ENCODE data around the gene CLIC3.

Gene CLIC3

GRCh38 chr9:137000177-137000930, 4.0 kb upstream of the CLIC3 start:
- peak; percentile 89 for DNase-seq (ENCODE audit: low spot score)

- no peak for DNase-seq (ENCODE audit: low spot score)
Measured at GRCh38 chr9:136997830-136998234, 1.5 kb upstream of the CLIC3 start.

DNA sequence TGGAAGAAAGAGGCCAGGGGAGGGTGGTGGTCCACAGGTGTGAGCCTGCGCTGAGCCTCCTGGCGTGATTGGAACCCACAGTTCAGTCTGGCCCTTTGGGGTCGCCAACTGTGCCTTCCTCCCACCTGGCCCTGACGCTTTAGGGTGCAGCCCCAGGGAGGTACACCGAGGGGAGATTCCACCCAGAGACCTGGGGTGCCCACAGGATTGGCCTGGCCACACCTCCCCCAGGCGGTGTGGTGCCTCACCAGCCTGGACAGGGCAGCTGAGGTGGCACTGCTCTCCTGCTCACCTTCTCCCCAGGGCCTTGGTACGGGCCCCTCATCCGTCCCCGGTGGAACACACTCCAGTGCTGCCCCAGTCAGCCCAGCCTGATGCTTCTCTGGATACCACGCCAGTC, 1.0 kb upstream of the CLIC3 start:
- no peak for DNase-seq (ENCODE audit: low spot score)

DNA sequence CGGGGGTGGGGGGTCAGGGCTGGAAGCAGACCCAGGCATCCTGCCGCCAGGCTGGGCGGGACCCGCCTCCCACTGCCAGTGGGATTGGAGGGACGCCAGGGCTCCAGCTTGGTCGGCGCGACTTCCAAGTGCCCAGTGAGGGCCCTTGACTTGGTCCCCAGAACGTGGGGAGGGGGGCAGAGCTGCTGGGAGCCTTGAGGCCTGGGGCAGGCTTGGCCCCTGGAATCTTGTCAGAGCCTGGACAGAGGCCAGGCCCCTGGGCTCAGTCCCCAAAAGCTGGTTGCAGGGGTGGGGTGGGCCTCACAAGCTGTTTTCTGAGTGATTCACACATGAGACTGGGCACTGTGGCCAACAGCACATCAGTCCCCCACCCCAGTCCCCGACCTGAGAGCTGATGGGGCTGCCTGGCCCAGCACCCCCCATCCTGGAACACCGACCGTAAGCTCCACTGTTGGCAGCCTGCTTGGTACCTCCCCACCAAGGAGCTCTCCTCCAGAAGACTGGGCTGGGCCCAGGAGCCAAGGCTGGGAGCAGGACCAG, 526 bp downstream of the CLIC3 start:
- no peak for DNase-seq (ENCODE audit: low spot score)

GRCh38 chr9:136995362-136995761, 1.0 kb downstream of the CLIC3 start:
- DNase-seq (ENCODE audit: low spot score) = no peak

- DNase-seq (ENCODE audit: low spot score) = no peak
Measured at GRCh38 chr9:136994888-136995230, 1.5 kb downstream of the CLIC3 start.

GRCh38 chr9:136994180-136994887, 2.0 kb downstream of the CLIC3 start:
- DNase-seq (ENCODE audit: low spot score) = no peak

- DNase-seq (ENCODE audit: low spot score) = no peak
Measured at GRCh38 chr9:136992819-136993369, 3.5 kb downstream of the CLIC3 start.

GRCh38 chr9:136991993-136992818, 4.2 kb downstream of the CLIC3 start, which contains the start of gene PAXX:
PAXX (plus strand) TSS chr9:136992422; CDS start chr9:136992444, 22 bp downstream.
- peak; percentile 99 for DNase-seq (ENCODE audit: low spot score)

- DNase-seq (ENCODE audit: low spot score) = no peak
Measured at GRCh38 chr9:136990242-136990911, 6.0 kb downstream of the CLIC3 start.

- no peak for DNase-seq (ENCODE audit: low spot score)
Measured at GRCh38 chr9:136988872-136989271, 7.5 kb downstream of the CLIC3 start.

GRCh38 chr9:136985853-136986252, 10.5 kb downstream of the CLIC3 start:
- DNase-seq (ENCODE audit: low spot score) = no peak

DNA sequence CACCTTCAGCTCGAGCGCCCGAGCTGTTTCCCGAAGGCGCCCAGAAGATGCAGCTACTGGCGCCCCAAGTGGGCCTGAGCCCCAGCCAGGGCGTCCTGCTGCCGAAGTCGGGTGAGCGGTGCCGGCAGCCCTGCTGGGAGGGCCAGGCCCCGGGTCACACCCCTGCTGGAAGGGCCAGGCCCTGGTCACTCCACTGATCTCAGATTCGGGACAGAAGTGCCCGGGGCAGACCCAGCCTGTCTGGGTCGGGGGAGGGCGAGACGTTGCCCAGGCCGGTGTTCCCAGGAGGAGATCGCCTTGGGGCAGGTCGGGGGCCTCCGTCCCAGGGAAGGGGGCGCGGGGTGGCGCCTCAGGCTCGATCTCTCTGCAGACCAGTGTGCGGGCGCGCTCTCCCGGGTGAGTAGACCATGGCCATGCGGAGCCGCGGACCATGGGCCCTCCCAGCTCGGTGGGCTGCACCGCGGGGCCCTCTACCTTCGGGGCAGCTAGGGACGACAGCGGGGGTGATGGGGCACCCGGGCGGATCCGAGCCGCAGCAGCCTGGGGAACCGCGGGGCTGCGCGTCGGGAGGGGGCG, 11.3 kb downstream of the CLIC3 start:
- DNase-seq (ENCODE audit: low spot score) = no peak

DNA sequence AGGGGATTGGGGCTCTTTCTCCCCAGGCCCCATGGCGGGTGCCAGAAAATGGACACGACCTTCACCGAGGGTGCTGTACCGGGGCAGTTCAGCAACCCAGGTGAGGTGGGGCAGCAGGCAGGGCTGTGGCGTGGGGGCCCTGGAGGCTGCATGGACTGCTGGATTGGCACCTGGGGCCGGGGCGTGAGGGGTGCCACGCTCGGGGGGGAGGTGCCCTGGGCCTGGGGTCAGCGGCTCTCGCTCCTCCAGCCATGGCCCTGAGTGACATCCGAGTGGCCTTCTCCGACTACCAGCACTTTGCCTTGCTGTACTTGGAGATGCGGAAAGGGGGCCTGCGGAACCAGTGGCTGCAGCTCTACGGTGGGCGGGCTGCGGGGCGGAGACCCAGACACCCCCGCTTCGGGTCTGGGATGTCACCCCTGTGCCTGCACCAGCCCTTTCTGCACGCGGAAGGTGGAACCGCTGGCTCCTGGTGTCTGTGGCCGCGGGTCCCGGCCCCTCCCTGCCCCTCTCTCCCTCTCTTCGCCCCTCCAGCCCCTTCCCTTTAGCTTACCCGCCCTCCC, 11.8 kb downstream of the CLIC3 start:
- no peak for DNase-seq (ENCODE audit: low spot score)

- no peak for DNase-seq (ENCODE audit: low spot score)
Measured at GRCh38 chr9:136983656-136984314, 12.6 kb downstream of the CLIC3 start.

DNA sequence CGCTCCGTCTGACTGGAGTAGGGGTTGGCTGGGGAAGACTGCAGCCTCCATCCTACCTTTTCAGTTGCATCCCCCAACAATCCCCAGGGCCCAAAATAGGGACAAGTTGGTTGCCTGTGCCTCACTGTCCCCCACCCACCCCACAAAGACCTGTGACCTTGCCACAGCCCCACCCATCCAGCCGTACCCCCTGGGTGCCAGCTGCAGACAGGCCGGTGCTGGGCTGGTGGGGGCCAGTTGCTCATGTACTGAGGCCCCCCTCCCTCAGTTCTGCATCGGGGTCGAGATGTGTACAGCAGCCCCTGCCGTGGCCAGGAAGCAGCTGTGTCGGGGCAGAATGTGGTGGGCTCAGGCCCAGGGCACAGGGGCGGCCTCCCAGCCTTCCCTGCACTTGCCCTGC, 13.2 kb downstream of the CLIC3 start:
- DNase-seq (ENCODE audit: low spot score) = no peak

GRCh38 chr9:136982232-136983051, 13.9 kb downstream of the CLIC3 start, which contains the start of gene LCNL1:
LCNL1 (plus strand) TSS chr9:136982993; CDS start chr9:136983587, 594 bp downstream.
- DNase-seq (ENCODE audit: low spot score) = no peak

GRCh38 chr9:136981588-136982231, 14.7 kb downstream of the CLIC3 start:
- DNase-seq (ENCODE audit: low spot score) = peak; percentile 61
